SH-SY5Y (cell line): ENCODE results near the gene NYAP1.

Experiments used
- GATA2 ChIP-seq: IDR thresholded peaks from 2 replicates; pipeline ENCODE4 v1.6.1; 2011; ENCODE audit warnings: mild to moderate bottlenecking, low read depth, low read length
- GATA3 ChIP-seq: IDR thresholded peaks from 2 replicates; pipeline ENCODE4 v1.6.1; 2011; ENCODE audit warnings: low read depth, mild to moderate bottlenecking, low read length, moderate library complexity

GRCh38 chr7:100506356-100506923 is 22.7 kb downstream of the NYAP1 start:
- no peak for TF ChIP-seq GATA3
- no peak for TF ChIP-seq GATA2
